Testis (tissue), 3 donors: Measurements from ENCODE around the gene TSPAN32. TPM values are rescaled to one million over a fixed set of nuclear protein-coding genes. Genes with fewer than 3 reads are reported as not detected.

Experiments used
- DNase-seq: peaks from one replicate; pipeline ENCODE4 v3.0.0-alpha.2; 2019
- H3K27ac ChIP-seq, 2 donors: fragments of 200-600 bp; sonication (generic); one replicate each; pipeline ENCODE4 v1.5.1; 2019
- H3K27me3 ChIP-seq: fragments of 200-600 bp; sonication (generic); one replicate; pipeline ENCODE4 v1.5.1; 2019
- H3K36me3 ChIP-seq: fragments of 200-600 bp; sonication (generic); one replicate; pipeline ENCODE4 v1.5.1; 2017; ENCODE audit warnings: low read depth; ENCODE audit errors: missing control alignments
- H3K4me1 ChIP-seq: fragments of 200-600 bp; sonication (generic); one replicate; pipeline ENCODE4 v1.5.1; 2019
- H3K4me3 ChIP-seq, 2 donors: fragments of 200-600 bp; sonication (generic); one replicate each; pipeline ENCODE4 v1.5.1; 2017 to 2019
- H3K9me3 ChIP-seq: fragments of 200-600 bp; sonication (generic); one replicate; pipeline ENCODE4 v1.5.1; 2017
- POLR2A ChIP-seq: fragments of 450-650 bp; IDR thresholded peaks from one replicate; pipeline ENCODE4 v1.6.1; 2017; ENCODE audit warnings: antibody characterized with exemption, mild to moderate bottlenecking, moderate library complexity
- WGBS, 2 donors: methylation state at CpG; one replicate each; pipeline ENCODE4 v1.1.5; 2018; 5-methylcytosine and 5-hydroxymethylcytosine counted together
- intact Hi-C: fragments of 100-400 bp; cut with DNase I; formaldehyde crosslinking; loops from one replicate; pipeline ENCODE4 v1.15.1; 2023; ENCODE audit warnings: low total_unique reads
- polyA plus RNA-seq: library from polyadenylated mRNA; stranded (reverse); fragments of 350-450 nt; fragmentation: Illumina TruSeq; extraction: RNeasy Lipid Tissue Mini Kit (QIAGEN cat#74804); gene quantifications from one replicate; pipeline ENCODE4 v1.2.3, GENCODE V29; 2014; ENCODE audit warnings: low read depth, low replicate concordance; ENCODE audit not compliant: insufficient read depth
- total RNA-seq, 2 donors: library from RNA; depleted of rRNA; stranded (reverse); fragments of >200 nt; gene quantifications; one replicate each; pipeline ENCODE4 v1.2.3, GENCODE V29; 2016
- TF ChIP-seq, protein P1 (sequence below), 3 experiments: fragments of 450-650 bp in 2 of 3; fragments of 200-600 bp in 1 of 3; sonication (generic) in 1 of 3; IDR thresholded peaks; one replicate each; pipeline ENCODE4 v1.5.1; 2016 to 2019; ENCODE audit warnings: antibody characterized with exemption in 3 of 3, mild to moderate bottlenecking in 2 of 3, moderate library complexity in 1 of 3

TSPAN32 gene
- total and polyA plus RNA-seq, 3 donors from 2014 or later, result 1.0 to 1.5 (median 1.1) TPM

DNA sequence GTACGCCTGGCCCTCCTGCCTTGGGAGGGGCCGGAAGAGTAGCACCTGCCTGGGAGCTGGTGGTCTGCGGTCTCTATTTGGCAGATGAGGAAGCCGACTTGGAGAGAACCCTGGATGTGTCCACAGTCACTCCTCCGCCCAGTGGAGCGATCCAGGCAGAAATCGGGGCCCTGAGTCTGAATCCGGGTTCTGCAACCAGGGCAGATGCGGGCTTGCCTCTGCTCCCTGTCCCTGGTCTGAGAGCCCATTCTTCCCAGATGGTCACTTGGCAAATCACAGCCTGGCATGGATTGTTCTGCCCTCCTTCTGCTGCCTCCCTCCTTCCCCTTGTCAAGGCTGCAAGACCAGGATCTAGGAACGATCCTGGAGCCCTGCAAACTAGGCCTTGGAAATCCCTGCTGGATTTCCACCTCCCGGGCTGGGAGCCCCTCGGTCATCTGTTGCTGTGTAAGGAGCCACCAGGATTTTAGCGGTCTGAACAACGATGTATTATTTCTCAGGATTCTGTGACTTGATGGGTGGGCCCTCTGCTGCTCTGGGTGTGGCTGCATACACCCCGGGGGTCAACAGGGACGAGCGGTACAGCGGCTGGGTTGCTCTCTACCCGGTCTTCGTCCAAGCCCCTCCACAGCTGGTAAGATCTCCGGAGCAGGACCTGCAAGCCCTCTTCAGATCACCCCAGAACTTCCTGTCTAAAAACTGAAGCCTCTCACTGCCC, 29.4 kb upstream of the TSPAN32 start:
- no peaks in the 10 kb centered on the region for H3K36me3 ChIP-seq
- DNase-seq, result peak; percentile 9
- WGBS, 2 donors, result 79 to 80% methylated on average over 15 to 21 of the region's 21 CpGs
- peaks cover 9% of the 10 kb centered on the region for H3K4me1 ChIP-seq
- TF ChIP-seq, protein P1, sequence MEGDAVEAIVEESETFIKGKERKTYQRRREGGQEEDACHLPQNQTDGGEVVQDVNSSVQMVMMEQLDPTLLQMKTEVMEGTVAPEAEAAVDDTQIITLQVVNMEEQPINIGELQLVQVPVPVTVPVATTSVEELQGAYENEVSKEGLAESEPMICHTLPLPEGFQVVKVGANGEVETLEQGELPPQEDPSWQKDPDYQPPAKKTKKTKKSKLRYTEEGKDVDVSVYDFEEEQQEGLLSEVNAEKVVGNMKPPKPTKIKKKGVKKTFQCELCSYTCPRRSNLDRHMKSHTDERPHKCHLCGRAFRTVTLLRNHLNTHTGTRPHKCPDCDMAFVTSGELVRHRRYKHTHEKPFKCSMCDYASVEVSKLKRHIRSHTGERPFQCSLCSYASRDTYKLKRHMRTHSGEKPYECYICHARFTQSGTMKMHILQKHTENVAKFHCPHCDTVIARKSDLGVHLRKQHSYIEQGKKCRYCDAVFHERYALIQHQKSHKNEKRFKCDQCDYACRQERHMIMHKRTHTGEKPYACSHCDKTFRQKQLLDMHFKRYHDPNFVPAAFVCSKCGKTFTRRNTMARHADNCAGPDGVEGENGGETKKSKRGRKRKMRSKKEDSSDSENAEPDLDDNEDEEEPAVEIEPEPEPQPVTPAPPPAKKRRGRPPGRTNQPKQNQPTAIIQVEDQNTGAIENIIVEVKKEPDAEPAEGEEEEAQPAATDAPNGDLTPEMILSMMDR (IDR thresholded peaks at IDR 0.05), result no peak
- TF ChIP-seq POLR2A, result no peak
- no peak overlapping the region for H3K4me3 ChIP-seq
- no peak overlapping the region for H3K27ac ChIP-seq
- peaks cover 3% of the 10 kb centered on the region for H3K27me3 ChIP-seq
- no peaks in the 10 kb centered on the region for H3K9me3 ChIP-seq
- intact Hi-C loops, result no loop called here

DNA sequence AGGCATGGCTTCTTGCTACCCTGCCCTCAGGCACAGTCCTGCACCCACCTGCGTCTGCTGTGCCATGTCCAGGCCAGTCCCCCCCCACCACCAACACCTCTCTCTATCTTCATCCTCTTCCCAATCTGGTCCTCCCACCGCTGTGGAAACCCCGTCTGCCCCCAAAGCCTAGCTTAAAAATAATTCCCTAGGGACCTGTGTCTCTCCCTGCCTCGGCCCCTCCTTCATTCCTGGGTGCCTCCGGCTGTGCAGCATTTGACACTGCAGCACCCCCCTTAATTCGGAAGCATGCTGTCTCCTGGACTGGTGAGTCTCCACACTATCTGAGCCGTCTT, 28.9 kb upstream of the TSPAN32 start:
- Histone ChIP-seq H3K27me3 (peaks cover 3% of the 10 kb centered on the region), H3K27ac (no peak overlapping the region), H3K4me3 (no peak overlapping the region), H3K9me3 (no peaks in the 10 kb centered on the region), H3K36me3 (no peaks in the 10 kb centered on the region), H3K4me1 (peaks cover 9% of the 10 kb centered on the region)
- intact Hi-C loops, result no loop called here
- TF ChIP-seq POLR2A, result no peak
- TF ChIP-seq, protein P1 (IDR thresholded peaks at IDR 0.05), result no peak
- whole genome bisulfite sequencing, 2 donors, result 83 to 91% methylated on average over 7 of the region's 7 CpGs
- DNase-seq, result peak; percentile 4

DNA sequence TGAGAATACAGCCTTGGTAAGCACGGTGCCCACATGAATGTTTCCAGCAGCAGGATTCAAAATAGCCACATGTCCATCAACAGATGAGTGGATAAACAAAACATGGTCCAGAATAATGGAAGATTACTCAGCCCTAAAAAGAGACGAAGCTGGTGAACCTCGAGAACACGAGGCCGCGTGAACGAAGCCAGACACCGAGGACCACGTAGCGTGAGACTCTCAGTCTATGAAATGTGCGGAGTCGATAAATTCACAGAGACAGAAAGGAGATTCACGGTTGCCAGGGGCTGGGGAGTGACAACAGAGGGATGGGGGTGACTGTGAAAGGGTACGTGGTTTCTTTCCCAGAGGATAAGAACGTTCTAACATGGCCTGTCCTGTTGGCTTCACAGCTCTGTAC, 28.5 kb upstream of the TSPAN32 start:
- 88 to 92% methylated on average over 15 of the region's 15 CpGs for WGBS, 2 donors
- intact Hi-C loops, result no loop called here
- no peak overlapping the region for H3K27ac ChIP-seq
- TF ChIP-seq POLR2A, result no peak
- TF ChIP-seq, protein P1 (IDR thresholded peaks at IDR 0.05), result no peak
- H3K9me3 ChIP-seq, result no peaks in the 10 kb centered on the region
- H3K4me1 ChIP-seq, result peaks cover 9% of the 10 kb centered on the region
- DNase-seq, result peak; percentile 9
- H3K36me3 ChIP-seq, result no peaks in the 10 kb centered on the region
- H3K27me3 ChIP-seq, result peaks cover 3% of the 10 kb centered on the region
- no peak overlapping the region for H3K4me3 ChIP-seq

DNA sequence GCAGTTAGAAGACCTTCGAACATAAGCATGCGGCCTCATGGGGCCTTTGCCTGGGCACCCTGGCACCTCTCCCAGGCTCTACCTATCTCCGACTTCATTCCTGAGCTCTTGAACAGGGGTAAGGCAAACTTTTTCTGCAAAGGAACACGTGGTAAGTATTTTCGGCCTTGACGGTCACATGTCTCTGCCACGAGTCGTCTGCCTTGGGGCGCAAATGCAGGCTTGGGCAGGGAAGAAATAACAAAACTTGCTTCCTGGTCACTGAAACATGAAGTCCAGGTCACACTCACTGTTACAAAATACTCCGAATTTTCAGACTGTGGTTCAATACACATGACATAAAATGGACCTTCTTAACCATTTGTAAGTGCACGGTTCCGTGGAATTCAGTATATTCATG, 28.0 kb upstream of the TSPAN32 start:
- Histone ChIP-seq H3K4me1 (peaks cover 9% of the 10 kb centered on the region), H3K4me3 (no peak overlapping the region), H3K9me3 (no peaks in the 10 kb centered on the region), H3K27ac (no peak overlapping the region), H3K27me3 (peaks cover 3% of the 10 kb centered on the region), H3K36me3 (no peaks in the 10 kb centered on the region)
- 75 to 85% methylated on average over 12 of the region's 12 CpGs for WGBS, 2 donors
- intact Hi-C loops, result no loop called here
- TF ChIP-seq, protein P1 (IDR thresholded peaks at IDR 0.05), result no peak
- TF ChIP-seq POLR2A, result no peak
- peak; percentile 11 for DNase-seq
